ENCODE measurements around the gene HERPUD2.
A peak's percentile ranks its signal among the peaks of the same experiment; 100 is the strongest.

The HERPUD2 gene

DNA sequence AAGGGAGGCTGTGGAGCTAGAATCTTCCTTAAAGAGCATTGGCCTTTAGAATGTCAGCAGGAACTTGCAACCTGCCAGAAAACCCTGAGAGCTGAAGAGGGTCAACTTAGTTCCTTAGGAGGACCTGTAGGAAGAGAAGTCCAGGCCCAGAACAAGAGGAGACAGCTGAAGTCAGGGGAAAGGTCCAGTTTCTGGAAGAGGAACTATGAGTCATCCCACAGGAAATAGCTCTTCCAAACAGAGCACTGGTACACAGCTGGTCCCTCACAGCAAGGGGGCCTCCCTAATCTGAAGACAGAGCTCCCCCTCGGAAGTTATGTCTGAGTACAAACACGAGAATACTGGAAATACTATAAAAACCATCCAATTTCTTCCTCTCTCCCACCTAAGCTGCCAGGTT is 98.9 kb downstream of the HERPUD2 start:
- no peaks in the 10 kb centered on the region for H3K79me2 ChIP-seq (ENCODE audit: control insufficient read depth, low read length)
- no peaks in the 10 kb centered on the region for H3F3A ChIP-seq (ENCODE audit: control insufficient read depth, insufficient read depth)
- H4K20me1 ChIP-seq (ENCODE audit: control insufficient read depth, insufficient read depth, low read depth, low read length): no peaks in the 10 kb centered on the region
- TF ChIP-seq, protein P1, sequence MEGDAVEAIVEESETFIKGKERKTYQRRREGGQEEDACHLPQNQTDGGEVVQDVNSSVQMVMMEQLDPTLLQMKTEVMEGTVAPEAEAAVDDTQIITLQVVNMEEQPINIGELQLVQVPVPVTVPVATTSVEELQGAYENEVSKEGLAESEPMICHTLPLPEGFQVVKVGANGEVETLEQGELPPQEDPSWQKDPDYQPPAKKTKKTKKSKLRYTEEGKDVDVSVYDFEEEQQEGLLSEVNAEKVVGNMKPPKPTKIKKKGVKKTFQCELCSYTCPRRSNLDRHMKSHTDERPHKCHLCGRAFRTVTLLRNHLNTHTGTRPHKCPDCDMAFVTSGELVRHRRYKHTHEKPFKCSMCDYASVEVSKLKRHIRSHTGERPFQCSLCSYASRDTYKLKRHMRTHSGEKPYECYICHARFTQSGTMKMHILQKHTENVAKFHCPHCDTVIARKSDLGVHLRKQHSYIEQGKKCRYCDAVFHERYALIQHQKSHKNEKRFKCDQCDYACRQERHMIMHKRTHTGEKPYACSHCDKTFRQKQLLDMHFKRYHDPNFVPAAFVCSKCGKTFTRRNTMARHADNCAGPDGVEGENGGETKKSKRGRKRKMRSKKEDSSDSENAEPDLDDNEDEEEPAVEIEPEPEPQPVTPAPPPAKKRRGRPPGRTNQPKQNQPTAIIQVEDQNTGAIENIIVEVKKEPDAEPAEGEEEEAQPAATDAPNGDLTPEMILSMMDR (IDR thresholded peaks at IDR 0.05; ENCODE audit: low read depth, low read length, poor library complexity, severe bottlenecking): no peak
- no peak for TF ChIP-seq EZH2phosphoT487 (IDR thresholded peaks at IDR 0.05; ENCODE audit: borderline replicate concordance, low read length)
- no peak overlapping the region for H3K4me2 ChIP-seq (ENCODE audit: low read length)
- H3K9me2 ChIP-seq (replicated peaks; ENCODE audit: control insufficient read depth, low read length): no peaks in the 10 kb centered on the region
- H3K9me3 ChIP-seq (ENCODE audit: control insufficient read depth, insufficient read depth, low read length): no peaks in the 10 kb centered on the region
- no peaks in the 10 kb centered on the region for H3K36me3 ChIP-seq (ENCODE audit: control insufficient read depth, low read length)
- H3K4me3 ChIP-seq (ENCODE audit: low read length): no peak overlapping the region
- H3K4me1 ChIP-seq (ENCODE audit: control insufficient read depth, low read length): no peaks in the 10 kb centered on the region
- H3K27ac ChIP-seq (ENCODE audit: low read depth, low read length): no peak overlapping the region
- H3K27me3 ChIP-seq (ENCODE audit: control insufficient read depth, low read length): no peaks in the 10 kb centered on the region

DNA sequence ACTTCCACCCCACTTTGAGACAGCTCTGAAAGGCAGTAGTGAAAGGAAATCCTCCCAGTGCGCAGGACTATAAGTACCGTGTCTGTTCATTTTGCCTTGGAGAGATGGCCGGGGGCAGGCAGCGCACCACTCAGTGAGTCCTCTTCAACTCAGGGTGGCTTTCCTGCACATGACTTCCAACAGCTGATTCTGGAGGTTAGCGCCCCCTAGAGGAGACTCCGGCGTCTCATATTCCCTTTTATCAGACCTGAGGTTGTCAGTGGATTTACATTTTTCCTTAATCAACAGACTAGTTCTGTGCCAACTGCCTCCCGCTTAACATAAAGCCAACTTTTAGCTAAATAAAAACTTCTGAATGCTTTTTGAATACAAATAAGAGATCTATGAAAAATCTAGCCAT is 101.0 kb downstream of the HERPUD2 start:
- Histone ChIP-seq H3F3A (ENCODE audit: control insufficient read depth, insufficient read depth) (no peaks in the 10 kb centered on the region), H3K27ac (ENCODE audit: low read depth, low read length) (no peak overlapping the region), H3K9me2 (replicated peaks; ENCODE audit: control insufficient read depth, low read length) (no peaks in the 10 kb centered on the region), H3K4me3 (ENCODE audit: low read length) (no peak overlapping the region), H4K20me1 (ENCODE audit: control insufficient read depth, insufficient read depth, low read depth, low read length) (no peaks in the 10 kb centered on the region), H3K27me3 (ENCODE audit: control insufficient read depth, low read length) (0 out of 2 replicates have a peak, but pooled peaks cover 4% of the 10 kb centered on the region), H3K4me1 (ENCODE audit: control insufficient read depth, low read length) (no peaks in the 10 kb centered on the region), H3K36me3 (ENCODE audit: control insufficient read depth, low read length) (no peaks in the 10 kb centered on the region), H3K4me2 (ENCODE audit: low read length) (no peak overlapping the region), H3K9me3 (ENCODE audit: control insufficient read depth, insufficient read depth, low read length) (no peaks in the 10 kb centered on the region), H3K79me2 (ENCODE audit: control insufficient read depth, low read length) (no peaks in the 10 kb centered on the region)
- TF ChIP-seq EZH2phosphoT487 (IDR thresholded peaks at IDR 0.05; ENCODE audit: borderline replicate concordance, low read length): no peak
- TF ChIP-seq, protein P1 (IDR thresholded peaks at IDR 0.05; ENCODE audit: low read depth, low read length, poor library complexity, severe bottlenecking): peak; percentile 98

DNA sequence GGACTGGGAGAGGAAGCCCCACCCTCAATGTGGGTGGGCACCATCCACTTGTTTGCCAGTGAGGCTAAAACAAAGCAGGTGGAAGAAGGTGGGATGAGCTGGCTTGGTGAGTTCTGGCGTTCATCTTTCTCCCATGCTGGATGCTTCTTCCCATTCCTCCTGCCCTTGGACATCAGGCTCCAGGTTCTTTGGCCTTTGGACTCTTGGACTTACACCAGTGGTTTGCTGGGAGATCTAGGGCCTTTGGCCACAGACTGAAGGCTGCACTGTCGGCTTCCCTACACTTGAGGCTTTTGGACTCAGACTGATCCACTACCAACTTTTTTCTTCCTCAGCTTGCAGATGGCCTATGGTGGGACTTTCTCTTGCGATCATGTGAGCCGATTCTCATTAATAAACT is 106.3 kb downstream of the HERPUD2 start:
- peaks cover 33% of the 10 kb centered on the region for H3K27me3 ChIP-seq (ENCODE audit: control insufficient read depth, low read length)
- TF ChIP-seq, protein P1 (IDR thresholded peaks at IDR 0.05; ENCODE audit: low read depth, low read length, poor library complexity, severe bottlenecking): no peak
- TF ChIP-seq EZH2phosphoT487 (IDR thresholded peaks at IDR 0.05; ENCODE audit: borderline replicate concordance, low read length): no peak
- H4K20me1 ChIP-seq (ENCODE audit: control insufficient read depth, insufficient read depth, low read depth, low read length): no peaks in the 10 kb centered on the region

More for the DNA sequence above, 106.3 kb downstream of the HERPUD2 start:
- H3F3A ChIP-seq (ENCODE audit: control insufficient read depth, insufficient read depth): no peaks in the 10 kb centered on the region
- no peaks in the 10 kb centered on the region for H3K79me2 ChIP-seq (ENCODE audit: control insufficient read depth, low read length)
- H3K4me3 ChIP-seq (ENCODE audit: low read length): no peak overlapping the region
- H3K27ac ChIP-seq (ENCODE audit: low read depth, low read length): no peak overlapping the region
- H3K9me2 ChIP-seq (replicated peaks; ENCODE audit: control insufficient read depth, low read length): no peaks in the 10 kb centered on the region
- no peaks in the 10 kb centered on the region for H3K9me3 ChIP-seq (ENCODE audit: control insufficient read depth, insufficient read depth, low read length)
- no peak overlapping the region for H3K4me2 ChIP-seq (ENCODE audit: low read length)
- H3K4me1 ChIP-seq (ENCODE audit: control insufficient read depth, low read length): no peaks in the 10 kb centered on the region
- H3K36me3 ChIP-seq (ENCODE audit: control insufficient read depth, low read length): no peaks in the 10 kb centered on the region
